Measurements from ENCODE around the gene CCNYL1.
"Not testable (repeated sequence)": the region's sequence is repeated elsewhere in the genome, so short reads cannot be mapped to it uniquely, and the experiment has no call there.

The CCNYL1 gene

DNA sequence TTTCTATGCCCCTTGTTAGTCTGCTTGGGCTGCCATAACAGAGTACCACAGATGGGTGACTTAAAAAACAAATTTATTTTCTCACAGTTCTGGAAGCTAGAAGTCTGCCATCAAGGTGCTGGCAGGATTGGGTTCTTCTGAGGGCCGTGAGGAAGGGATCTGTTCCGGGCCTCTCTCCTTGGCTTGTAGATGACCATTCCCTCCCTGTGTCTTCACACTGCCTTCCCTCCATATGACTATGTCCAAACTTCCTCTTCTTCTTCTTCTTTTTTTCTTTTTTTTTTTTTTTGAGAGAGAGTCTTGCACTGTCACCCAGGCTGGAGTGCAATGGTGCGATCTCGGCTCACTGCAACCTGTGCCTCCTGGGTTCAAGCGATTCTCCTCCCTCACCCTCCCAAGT, 13.1 kb upstream of the CCNYL1 start:
- no peak for DNase-seq

DNA sequence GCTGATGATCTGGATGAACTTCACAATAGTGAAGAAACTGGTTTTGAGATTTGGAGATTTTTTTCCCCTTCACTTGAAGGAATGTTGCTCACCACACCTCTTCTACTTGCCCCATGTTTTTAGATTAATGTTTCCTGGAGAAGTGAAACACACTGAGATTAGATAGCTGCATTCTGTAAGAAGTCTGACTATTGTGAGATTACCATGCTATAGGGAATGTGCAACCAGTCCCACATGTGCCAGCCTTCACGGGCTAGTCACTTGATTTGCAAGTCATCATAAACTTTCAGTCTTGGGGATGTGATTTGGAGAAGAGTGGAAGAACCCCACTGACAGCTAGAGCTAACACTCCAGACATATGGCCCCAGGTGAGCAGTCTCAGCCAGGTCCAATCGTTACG, 7.4 kb upstream of the CCNYL1 start:
- no peak for DNase-seq

DNA sequence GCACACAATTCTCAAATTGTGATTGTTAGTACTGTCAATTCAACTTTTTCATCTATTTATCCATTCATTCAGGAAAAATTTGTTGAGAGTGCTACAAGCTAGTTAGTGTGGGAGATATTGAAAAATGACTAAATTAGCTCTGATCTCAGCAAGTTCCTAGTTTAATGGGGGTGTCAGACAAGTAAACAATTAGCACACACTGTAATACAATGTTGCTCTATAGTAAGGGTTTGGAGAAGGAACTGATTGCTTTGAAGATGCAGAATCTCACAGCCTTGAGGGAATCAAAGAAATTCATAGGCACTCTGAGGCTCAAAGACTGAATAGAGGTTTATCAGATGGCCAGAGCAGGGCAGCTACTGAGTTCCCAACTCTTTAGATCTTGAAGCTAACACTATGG, 6.8 kb upstream of the CCNYL1 start:
- no peak for DNase-seq

DNA sequence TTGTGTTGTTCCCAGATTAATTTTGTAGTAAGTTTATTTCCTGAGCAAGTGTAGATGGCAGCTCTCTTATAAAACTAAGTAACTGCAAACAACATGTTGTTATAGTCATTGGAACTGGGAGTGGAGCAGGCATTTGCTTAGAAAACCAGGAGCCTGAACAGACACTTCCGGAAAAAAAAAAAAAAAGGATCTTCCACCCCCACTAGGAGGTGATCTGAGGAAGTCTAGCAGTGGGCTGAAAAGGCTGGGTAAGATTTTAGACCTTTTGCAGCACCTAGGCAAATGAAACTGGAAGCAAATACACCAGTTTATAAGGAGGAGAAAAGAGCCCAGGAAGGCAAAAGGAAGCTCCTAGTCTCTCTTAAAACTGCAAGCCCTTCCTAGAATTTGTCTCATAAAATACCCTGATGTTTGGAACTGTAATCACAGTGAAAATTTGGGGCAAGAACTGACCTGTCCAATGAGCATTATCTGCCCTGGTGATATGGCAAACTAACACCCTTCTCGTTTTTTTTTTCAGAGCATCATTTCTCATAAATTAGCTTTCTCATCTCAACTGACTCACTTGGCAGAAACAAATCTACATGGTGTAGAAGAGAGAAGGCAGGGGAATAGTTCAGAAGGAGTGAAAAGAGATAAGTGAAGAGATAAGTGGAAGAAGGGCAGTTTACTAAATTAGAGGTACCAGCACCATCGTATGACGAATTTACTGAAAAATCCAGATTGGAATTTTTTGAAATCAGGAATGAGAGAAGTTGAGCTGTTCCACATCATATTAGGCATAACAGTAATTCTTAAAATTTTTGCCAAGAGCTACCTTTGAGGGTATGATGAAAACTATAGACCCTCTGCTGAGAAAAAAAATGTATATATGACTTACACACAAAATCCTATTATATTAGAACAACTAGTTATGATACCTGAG, 4.2 kb upstream of the CCNYL1 start:
- DNase-seq: no peak

DNA sequence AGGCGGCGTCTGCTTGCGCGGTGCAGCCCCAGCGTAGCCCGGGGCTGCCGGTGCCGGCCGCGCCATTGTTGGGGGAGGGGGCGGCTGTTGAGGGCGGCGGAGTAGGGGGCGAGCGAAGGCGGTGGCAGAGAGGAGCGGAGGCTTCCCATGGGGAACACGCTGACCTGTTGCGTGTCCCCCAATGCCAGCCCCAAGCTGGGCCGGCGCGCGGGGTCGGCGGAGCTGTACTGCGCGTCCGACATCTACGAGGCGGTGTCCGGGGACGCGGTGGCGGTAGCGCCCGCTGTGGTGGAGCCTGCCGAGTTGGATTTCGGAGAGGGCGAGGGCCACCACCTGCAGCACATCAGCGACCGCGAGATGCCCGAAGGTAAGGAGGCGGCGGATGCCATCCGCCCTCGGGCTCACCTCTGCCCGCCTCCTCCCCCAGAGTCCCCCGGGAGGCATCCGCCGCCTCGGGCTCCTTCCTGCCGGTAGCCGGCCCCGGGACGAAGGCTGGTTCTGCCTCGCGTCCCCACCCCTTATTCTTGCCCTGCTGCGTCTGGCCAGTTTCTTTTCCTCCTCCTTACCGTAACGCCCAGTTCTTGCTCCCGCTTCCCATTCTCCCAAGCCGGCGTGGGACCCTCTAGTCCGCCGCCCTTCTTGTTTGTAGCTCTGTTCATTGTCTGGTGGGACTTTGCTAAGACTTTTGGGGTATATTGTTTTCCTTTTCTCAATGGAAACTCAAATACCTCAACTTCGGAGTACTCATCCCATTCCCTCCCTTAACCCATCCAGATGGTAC, 500 bp downstream of the CCNYL1 start:
- peak; percentile 51 for DNase-seq

DNA sequence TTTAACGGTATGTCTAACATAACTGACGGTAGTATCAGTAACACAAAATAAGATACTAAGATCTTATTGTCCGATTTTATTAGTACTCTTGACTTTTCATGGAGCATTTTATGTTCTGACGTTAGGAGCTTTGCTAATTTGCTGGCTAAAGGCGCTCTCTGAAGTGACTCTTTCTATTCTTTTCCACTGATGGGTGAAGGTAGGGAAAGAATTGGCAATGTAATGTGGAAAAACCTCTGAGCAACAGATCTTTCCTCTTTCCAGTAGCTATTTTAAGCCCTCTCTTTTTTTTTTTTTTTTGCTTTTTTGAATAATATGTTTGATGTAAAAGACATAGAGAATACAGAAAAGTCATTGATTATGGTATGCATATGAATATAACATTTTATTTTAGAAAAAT, 4.6 kb downstream of the CCNYL1 start:
- no peak for DNase-seq

DNA sequence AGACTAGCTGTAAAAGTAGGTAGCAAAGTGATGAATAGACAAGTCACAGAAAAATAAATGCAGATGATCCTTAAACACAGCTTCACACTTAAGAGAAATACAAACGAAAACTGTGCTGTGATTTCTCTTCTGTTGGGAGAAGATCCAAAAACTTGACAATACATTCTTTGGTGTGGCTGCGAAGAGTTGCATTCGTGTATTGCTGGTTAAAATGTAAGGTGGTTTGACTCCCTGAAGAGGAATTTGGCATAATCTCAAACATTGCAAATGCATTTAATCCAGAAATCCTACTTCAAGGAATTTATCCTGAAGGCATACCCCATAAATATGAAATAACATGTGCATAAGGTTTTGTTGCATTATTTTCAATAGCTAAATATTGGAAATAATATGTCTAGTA, 7.1 kb downstream of the CCNYL1 start:
- DNase-seq: no peak

DNA sequence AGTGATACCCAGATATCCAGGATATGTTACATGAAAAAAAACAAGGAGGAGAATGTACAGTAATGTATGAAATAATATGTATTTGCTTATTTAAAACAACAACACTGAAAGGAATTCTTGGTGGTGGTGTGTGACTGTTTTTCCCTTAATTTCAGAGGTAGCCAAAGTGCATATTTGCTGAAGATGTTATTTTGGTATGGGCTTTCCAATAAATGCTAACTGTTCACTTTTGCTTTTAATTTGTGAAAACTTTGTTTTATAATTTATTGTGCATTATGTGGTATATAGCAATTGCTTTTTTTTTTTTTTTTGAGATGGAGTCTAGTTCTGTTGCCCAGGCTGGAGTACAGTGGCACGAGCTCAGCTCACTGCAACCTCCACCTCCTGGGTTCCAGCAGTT, 7.6 kb downstream of the CCNYL1 start:
- no peak for DNase-seq

DNA sequence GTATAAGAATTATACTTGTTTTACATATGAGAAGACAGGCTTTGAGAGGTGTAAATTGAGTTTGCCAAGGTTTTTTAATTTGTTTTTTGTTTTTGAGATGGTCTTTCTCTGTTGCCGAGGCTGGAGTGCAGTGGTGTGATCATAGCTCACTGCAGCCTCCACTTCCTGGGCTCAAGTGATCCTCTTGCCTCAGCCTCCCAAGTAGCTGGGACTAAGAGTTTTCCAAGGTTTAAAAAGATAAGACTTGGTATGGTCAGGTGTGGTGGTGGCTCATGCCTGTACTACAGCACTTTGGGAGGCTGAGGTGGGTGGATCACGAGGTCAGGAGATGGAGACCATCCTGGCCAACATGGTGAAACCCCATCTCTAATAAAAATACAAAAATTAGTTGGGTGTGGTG, 8.2 kb downstream of the CCNYL1 start:
- DNase-seq: not testable (repeated sequence)

DNA sequence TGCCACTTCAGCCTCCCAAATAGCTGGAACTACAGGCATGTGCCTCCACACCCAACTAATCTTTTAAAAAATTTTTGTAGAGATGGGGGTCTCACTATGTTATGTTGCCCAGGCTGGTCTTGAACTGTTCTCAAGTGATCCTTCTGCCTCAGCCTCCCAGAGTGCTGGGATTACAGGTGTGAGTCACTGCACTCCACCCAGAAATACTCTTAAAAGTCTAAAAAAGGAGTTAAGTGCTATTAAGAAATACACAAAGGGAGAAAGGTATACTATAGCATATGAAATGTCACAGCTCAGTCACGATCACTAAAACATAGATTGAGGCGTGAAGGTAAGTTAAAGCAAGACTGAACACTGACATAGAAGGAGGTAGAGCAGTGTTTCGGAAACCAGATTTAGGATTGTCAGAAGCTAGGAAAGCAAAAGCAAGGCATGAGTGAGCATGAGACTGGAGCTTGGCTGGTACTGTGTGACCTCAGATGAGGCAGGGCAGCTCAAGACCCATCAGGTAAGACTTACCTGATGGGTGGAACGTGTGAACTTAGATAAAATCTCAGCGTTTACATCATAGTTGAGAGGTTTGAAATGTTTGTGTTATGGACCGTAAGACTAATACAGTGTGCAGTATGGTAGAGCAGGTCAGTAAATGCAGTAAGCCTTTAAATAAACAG, 9.2 kb downstream of the CCNYL1 start:
- DNase-seq: no peak

DNA sequence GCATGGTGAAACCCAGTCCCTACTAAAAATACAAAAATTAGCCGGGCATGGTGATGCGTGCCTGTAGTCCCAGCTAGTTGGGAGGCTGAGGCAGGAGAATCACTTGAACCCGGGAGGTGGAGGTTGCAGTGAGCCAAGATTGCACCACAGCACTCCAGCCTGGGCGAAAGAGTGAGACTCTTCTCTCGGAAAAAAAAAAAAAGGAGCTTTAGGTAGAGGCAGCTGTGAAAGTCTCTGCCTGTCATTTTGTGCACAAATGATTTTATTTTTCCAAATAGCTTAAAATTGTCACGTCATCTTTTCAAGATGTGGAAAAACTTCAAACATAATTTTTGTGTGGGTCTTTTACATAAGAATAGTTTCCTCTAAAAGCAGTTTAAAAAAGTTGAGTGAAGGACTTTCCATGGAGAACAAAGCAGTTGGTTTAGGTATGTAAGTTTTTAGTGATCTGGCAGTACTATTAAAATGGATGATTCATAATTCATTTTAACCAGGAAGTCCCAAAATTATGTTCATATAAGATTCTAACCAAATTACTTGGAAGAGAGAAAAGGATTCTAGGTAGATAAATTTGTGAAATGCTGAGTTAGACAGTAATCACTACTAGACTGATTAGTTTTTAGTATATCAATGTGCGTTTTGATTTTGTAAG, 11.5 kb downstream of the CCNYL1 start:
- DNase-seq: no peak

DNA sequence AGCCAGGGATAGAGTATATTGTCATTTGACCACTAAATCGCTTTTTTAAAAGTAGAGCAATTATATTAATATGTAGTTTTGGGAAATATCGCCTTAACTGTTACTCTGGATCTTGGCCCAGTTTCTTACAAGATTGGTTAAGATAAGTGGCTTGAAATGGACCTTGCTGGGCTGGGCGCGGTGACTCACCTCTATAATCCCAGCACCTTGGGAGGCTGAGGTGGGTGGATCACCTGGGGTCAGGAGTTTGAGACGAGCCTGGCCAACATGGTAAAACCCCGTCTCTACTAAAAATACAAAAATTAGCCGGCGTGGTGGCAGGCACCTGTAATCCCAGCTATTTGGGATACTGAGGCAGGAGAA, 12.0 kb downstream of the CCNYL1 start:
- not testable (repeated sequence) for DNase-seq

DNA sequence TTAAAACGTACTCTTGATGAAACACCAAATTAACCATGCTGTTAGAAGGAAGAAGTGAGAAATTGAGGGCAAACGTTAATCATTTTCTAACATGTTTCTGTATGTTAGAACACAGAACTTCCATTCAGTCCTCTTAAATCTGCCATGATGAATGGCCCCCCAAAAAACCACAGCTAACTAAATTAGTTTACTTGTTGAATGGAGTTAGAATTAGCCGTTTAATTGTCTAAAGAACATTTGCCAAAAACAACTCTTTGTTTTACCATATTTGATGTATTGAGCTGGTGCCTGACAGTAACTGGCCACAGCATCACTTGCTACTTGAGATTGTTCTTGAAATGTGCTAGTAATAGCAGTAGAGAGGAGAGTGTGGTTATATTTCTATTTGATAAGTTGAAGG, 12.7 kb downstream of the CCNYL1 start:
- no peak for DNase-seq

DNA sequence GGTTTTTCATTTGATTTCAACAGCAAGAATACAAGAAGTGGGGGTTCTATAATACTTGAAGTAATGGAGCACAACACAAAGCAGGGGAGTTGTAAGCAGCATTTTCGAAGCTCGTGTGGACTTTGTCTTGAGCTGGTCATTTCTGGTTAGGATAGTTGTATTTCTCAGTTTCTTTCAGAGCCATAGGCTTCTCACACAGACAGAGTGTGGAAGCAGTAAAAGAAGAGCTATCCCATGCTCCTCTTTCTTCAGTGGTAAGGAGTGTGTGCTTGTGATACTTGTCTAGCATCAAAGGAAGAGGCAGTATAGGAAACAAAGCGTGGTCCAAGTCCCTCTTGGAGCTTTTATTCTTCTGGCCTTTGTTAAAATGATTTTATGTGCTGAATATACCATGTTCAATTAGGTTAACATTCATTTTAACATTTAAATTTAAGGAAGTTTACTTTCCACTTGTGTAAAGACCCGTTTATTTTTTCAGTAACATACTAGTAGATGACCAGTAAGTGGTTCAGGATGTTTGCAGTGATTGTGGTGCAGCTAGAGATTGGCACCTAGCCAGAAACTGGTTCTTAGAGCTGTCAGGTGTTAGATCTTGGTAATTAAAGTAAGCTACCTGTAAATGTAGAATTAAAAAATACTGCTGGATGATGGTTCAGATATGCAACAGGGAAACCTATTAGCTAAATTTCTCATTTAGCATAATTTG, 14.6 kb downstream of the CCNYL1 start:
- no peak for DNase-seq

DNA sequence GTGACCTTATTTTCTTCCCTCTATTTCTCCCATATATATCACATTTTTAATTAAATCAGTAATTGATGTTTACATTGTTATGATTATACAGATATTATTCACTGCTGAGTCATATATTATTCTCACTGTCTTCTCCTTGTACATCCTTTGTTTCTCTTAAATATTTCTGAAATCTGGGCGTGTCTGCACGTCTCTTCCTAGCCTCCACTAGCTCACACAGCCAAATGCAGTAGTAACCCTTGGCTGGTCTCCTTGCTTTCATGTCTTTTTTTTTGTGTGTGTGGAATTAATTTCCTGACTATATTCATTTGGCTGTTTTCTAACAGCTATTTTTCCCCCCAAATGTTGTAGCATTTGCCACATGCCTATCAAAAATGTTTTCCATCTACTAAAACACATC, 15.8 kb downstream of the CCNYL1 start:
- no peak for DNase-seq

DNA sequence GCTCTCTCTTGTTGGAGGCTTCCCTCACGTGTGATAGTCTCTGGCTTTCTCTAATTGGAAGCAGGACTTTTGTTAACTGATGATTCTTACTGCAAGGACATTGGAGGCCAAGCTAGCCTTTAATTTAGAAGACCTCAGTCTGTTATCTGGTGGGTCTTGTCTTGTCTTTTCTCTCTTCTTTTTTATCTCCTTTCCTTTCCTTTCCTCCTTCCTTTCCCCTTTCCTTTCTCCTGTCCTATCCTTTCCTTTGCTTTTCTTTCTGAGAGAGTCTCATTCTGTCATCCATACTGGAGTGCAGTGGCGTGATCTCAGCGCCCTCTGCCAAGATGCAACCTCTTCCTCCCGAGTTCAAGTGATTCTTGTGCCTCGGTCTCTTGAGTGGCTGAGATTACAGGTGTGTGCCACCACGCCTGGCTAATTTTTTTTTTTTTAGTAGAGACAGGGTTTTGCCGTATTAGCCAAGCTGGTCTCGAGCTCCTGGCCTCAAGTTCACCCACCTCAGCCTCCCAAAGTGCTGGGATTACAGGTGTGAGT, 18.1 kb downstream of the CCNYL1 start:
- DNase-seq: no peak

DNA sequence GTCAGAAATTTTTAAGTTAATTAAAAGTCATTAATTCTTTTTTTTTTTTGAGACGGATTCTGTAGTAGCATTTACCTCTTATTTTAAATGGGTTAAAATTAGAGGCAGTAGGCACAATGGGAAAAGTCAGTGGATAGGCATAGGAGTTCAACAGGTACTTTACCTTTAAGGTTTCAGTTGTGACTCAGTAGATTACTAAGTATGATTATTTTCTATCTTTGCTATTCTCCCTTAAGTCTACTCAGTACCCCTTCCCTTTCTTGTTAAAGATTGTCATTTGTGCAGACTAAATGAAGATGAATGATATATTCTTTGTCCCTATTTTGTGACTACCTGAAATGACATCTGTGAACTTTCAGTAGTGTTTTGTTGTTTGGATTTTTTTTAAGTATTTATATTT, 19.7 kb downstream of the CCNYL1 start:
- no peak for DNase-seq

DNA sequence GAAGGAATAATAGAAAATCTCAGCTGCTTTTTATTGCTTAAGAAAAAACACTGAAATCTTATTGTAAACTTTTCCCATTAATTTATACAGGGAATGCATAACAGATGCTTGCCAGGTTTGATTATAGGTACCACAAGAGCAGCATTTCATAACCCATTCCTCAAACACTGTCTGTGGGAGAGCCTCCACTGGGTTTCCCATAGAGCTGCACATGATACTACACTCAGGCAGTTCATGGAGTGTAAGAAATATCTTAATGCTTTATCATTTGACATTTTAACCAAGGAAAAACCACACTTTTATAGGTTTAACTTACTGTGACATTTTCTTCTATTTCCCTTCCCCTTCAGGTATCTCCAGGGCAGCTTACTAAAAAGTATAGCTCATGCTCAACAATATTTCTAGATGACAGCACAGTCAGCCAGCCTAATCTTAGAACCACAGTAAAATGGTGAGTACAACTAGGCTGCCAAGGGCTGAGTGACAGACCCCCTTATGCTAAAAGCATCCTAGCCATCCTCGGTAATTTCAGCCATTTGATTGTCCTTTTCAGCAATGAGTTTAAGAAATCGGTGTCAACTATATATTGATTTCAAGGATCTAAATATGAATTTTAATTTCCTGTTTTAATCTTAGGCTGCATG, 22.3 kb downstream of the CCNYL1 start:
- DNase-seq: no peak

DNA sequence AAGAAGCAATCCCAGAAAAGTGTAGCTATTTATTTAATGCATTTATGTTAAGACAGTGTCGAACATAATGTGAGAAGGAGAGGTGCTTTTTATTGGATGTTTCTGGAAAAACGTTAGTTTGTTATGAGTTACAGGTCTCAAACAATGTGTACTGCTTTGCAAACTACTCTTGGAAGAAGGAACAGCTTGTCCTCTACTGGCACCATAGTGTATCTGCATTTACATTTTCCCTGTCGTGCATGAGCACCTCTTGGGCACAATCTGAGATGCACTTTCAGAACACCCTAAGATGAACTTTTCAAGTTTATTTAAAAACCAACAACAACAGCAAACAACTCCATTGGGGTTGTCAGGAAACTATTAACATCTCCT, 22.8 kb downstream of the CCNYL1 start:
- no peak for DNase-seq

DNA sequence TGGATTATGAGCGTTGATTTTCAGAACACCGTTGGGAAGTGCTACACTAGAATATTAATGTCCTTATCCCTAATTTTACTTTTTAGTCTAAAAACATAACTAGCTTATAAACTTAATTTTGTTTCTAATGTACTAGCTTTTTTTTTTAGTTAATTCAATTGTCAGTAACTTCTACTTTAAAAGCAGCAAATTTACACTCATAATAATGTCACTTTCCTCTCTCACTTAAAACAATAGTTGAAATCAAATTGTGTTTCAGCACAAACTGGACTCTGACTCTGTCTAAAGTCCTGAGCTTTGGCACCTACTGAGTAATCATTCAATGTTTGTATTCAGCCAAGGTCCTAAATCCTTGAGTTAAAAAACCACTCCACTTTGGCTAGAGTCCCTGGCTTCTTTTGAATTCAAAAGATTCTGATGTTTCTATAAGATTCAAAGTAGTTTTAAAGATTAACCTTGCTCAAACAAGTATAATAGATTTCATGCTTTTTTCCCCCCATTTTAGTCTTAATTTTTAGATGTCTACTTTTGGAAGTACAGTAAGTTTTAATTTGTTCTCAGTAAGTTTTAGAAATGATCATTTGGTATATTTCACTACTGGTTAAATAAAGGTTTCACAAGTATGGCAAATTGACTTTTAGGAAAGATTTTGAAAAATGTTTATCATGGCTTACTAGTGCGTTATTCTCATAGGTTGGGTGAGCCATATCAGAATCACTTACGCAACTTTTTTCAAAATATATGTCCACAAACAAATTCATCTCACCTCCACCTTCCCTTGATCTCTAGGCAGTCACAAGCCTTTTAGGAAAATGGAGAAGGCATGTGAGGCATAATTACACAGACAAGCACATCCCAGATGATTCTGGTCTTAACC, 23.4 kb downstream of the CCNYL1 start:
- DNase-seq: no peak

DNA sequence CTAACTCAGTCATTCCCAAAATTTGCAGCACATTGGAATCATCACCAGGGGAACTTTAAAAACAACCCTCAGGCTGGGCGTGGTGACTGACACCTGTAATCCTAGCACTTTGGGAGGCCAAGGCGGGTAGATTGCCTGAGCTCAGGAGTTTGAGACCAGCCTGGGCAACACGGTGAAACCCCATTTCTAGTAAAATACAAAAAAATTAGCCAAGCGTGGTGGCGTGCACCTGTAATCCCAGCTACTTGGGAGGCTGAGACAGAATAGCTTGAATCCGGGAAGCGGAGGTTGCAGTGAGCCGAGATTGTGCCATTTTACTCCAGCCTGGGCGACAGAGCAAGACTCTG, 24.0 kb downstream of the CCNYL1 start:
- DNase-seq: not testable (repeated sequence)

Measured in T1000 (cell line).